ENCODE data around the gene WNT9A. TPM values are rescaled to one million over a fixed set of nuclear protein-coding genes. Genes with fewer than 3 reads are reported as not detected.
"Not testable (repeated sequence)": the region's sequence is repeated elsewhere in the genome, so short reads cannot be mapped to it uniquely, and the experiment has no call there.

WNT9A gene
- total RNA-seq, 2 donors from 2014 or later: 1.2 to 7.9 TPM

DNA sequence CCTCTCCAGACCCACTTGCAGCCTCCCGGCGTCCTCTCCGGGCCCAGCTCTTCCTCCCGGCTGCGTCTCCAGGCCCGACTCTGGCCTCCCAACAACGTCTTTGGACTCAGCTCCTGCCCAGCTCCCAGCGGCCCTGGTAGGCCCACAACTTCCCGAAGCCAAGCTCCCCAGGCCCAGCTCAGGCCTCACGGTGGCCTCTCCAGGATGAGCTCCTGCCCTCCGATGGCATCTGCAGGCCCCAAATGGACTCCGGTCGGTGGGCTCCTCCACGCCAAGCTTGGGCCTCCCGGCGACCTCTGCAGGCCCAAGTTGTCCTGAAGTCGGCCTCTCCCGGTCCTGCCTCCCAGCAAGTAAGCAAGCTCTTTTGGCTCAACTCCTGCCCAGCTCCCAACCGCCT lies 24.5 kb upstream of the WNT9A start:
- not testable (repeated sequence) for ATAC-seq (ENCODE audit: insufficient number of reproducible peaks, low FRiP score, low read depth); H3K27ac ChIP-seq; H3K27me3 ChIP-seq (replicated peaks; ENCODE audit: insufficient read depth); H3K9me3 ChIP-seq; H3K4me3 ChIP-seq; H3K36me3 ChIP-seq; H3K4me1 ChIP-seq (ENCODE audit: control insufficient read depth in 1 of 2, low read depth in 2 of 2); DNase-seq (ENCODE audit: low spot score)

DNA sequence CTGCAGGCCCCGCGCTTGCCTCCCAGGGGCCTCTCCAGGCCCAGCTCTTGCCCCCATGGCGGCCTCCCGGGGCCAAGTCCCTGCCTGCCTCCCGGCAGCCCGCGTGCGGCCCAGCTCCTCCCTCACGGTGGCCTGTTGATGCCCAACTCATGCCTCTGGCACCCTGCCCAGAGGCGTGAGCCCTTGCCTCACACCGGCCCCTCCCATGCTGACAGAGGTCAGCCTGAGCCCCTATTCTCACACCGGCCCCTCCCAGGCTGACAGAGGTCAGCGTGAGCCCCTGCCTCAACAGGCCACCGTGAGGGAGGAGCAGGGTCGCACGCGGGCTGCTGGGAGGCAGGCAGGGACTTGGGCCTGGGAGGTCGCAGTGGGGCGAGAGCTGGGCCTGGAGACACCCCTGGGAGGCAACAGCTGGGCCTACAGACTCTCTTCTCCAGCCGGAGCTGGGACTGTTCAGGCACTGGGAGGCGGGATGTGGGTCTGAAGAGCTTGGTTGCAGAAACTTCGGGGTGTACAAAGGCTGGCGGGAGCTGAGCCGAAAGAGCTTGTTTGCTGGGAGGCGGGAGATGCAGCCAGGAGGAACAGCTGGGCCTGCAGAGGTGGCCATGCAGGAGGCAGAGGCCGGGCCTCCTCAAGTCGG lies 24.0 kb upstream of the WNT9A start:
- H3K4me1 ChIP-seq (ENCODE audit: control insufficient read depth in 1 of 2, low read depth in 2 of 2); H3K36me3 ChIP-seq; H3K27ac ChIP-seq; DNase-seq (ENCODE audit: low spot score); H3K27me3 ChIP-seq (replicated peaks; ENCODE audit: insufficient read depth); H3K4me3 ChIP-seq; ATAC-seq (ENCODE audit: insufficient number of reproducible peaks, low FRiP score, low read depth); H3K9me3 ChIP-seq: not testable (repeated sequence)

- H3K4me3 ChIP-seq; H3K9me3 ChIP-seq; H3K27ac ChIP-seq; DNase-seq (ENCODE audit: low spot score); ATAC-seq (ENCODE audit: insufficient number of reproducible peaks, low FRiP score, low read depth); H3K27me3 ChIP-seq (replicated peaks; ENCODE audit: insufficient read depth); H3K4me1 ChIP-seq (ENCODE audit: control insufficient read depth in 1 of 2, low read depth in 2 of 2); H3K36me3 ChIP-seq: not testable (repeated sequence)
Measured at GRCh38 chr1:227971216-227971615, 23.5 kb upstream of the WNT9A start.

GRCh38 chr1:227970076-227970995 lies 22.6 kb upstream of the WNT9A start:
- H3K9me3 ChIP-seq; H3K4me3 ChIP-seq; ATAC-seq (ENCODE audit: insufficient number of reproducible peaks, low FRiP score, low read depth); H3K27ac ChIP-seq; H3K36me3 ChIP-seq; DNase-seq (ENCODE audit: low spot score); H3K27me3 ChIP-seq (replicated peaks; ENCODE audit: insufficient read depth); H3K4me1 ChIP-seq (ENCODE audit: control insufficient read depth in 1 of 2, low read depth in 2 of 2): not testable (repeated sequence)

- H3K36me3 ChIP-seq; H3K9me3 ChIP-seq; H3K27ac ChIP-seq; H3K4me3 ChIP-seq; ATAC-seq (ENCODE audit: insufficient number of reproducible peaks, low FRiP score, low read depth); H3K4me1 ChIP-seq (ENCODE audit: control insufficient read depth in 1 of 2, low read depth in 2 of 2); H3K27me3 ChIP-seq (replicated peaks; ENCODE audit: insufficient read depth); DNase-seq (ENCODE audit: low spot score): not testable (repeated sequence)
Measured at GRCh38 chr1:227967815-227968214, 20.1 kb upstream of the WNT9A start.

DNA sequence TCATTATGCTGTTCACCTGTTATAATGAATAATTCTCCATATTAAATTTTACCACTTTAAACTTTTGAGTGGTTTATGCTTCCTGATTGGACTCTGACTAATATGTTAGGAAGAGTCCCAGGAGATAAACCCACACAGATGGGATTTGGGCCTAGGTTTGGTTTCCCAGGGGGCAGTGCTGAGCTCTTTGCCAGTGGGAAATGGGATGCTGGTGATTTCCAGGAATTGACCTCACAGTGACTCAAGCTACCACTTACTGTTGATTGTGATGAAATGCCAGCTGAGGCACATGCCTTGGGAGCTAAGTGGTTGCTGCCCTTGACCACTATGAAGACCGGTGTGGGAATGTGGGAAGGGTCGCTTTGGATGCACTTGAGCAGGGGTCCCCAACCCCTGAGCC lies 19.0 kb upstream of the WNT9A start:
- not testable (repeated sequence) for ATAC-seq (ENCODE audit: insufficient number of reproducible peaks, low FRiP score, low read depth); H3K4me1 ChIP-seq (ENCODE audit: control insufficient read depth in 1 of 2, low read depth in 2 of 2); H3K36me3 ChIP-seq; DNase-seq (ENCODE audit: low spot score); H3K27ac ChIP-seq; H3K9me3 ChIP-seq; H3K4me3 ChIP-seq; H3K27me3 ChIP-seq (replicated peaks; ENCODE audit: insufficient read depth)

DNA sequence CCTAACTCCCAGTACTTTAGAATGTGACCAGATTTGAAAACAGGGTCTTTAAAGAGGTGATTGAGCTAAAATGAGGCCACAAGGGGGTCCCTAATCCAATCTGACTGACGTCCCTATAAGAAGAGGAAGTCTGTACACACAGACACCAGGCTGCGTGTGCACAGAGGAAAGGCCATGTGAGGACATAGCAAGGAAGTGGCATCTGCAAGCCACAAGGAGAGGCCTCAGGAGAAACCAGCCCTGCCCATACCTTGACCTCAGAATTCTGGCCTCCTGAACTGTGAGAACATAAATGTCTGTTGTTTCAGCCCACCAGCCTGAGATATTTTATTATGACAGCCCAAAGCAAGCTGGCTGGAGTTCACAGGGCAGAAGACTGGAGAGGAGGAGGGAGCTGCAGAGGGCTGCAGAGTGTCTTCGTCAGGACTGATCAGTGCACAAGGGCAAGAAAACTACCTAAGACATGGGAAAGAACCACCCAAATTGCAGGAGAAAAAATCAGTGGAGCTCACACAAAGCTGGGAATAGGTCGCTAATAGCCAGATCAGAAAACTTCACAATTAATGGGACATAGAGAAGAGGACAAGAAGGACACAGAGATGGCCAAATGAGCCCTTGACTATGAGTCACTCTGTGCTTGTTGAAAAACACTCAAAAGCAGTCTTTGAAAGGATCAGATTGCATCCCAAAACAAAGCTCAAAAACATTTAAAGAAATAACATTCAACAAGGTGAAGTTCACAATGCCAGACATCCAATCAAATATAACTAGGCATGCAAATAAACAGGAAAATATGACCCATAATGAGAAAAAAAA lies 14.1 kb upstream of the WNT9A start:
- no peaks in the 10 kb centered on the region for H3K27me3 ChIP-seq (replicated peaks; ENCODE audit: insufficient read depth)
- DNase-seq (ENCODE audit: low spot score) (no peak), ATAC-seq (ENCODE audit: insufficient number of reproducible peaks, low FRiP score, low read depth) (no peak)
- no peaks in the 10 kb centered on the region for H3K9me3 ChIP-seq
- no peak overlapping the region for H3K4me3 ChIP-seq
- no peaks in the 10 kb centered on the region for H3K4me1 ChIP-seq (ENCODE audit: control insufficient read depth in 1 of 2, low read depth in 2 of 2)
- H3K27ac ChIP-seq: no peak overlapping the region
- no peaks in the 10 kb centered on the region for H3K36me3 ChIP-seq
- TF ChIP-seq CTCF (IDR thresholded peaks at IDR 0.05): no peak
